Hippocampal formation (tissue), 2 donors: ENCODE results near the gene LCOR.

Experiments used
- DNase-seq, 2 donors: peaks; one replicate each; lab custom pipeline; 2025; lab: John Stamatoyannopoulos, UW

The LCOR gene

GRCh38 chr10:96987141-96987841 lies 155.2 kb downstream of the LCOR start:
- no peak for DNase-seq

DNA sequence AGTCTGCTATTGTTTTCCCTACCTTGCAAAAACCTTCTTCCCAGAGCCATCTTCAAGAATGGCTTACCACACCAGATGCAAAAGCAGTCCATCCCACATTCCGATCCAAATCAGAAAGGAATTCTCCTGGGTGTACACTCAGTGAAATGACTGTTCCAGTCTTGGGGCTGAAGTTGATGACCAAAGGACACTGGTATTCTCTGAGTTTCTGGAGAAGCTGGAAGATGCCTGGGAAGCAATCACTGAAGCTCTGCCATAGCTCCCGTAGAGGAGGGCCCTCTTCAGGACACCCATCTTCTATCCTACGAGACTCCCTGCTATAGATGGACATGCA lies 155.7 kb downstream of the LCOR start:
- DNase-seq, result no peak

DNA sequence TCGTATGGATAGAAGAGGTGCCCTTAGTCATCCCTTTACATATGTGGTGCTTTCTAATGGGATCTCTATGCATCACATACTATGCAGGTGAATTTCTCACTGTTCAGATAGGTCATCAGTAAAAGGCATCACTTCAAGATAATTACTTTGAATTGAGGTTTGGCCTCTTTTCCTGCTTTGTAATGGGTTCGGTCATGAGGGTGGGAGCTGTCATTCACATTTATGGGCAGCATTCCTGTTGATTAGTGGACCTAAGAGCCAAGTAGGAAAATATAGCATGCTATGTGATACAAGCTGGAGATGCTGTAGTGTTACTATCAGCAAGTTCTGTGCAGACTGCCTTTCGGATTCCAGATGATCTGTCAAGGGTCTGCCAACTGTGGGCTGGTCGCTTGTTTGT lies 156.3 kb downstream of the LCOR start:
- no peak for DNase-seq

GRCh38 chr10:96991313-96991841 lies 159.3 kb downstream of the LCOR start:
- no peak for DNase-seq

DNA sequence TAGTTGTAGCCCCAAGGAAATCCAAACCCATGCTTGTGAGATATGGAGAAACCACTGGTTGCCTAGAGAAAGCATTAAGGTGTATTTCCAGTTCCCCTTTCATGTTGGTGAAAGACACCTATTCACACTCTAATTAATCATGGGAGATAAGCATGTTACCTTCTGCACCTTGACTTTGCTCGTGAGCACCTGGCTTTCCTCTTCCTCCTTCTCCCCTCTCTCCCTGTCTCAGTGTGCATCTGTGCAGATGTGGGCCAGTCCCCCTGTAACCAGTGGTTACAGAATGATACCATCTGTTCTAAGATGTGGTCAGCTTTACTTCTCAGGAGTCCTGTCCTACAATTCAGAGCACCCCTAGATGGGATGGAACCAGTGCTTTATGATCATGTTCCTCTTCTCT lies 160.6 kb downstream of the LCOR start:
- DNase-seq, result no peak

GRCh38 chr10:96995851-96996250 lies 163.8 kb downstream of the LCOR start:
- no peak for DNase-seq

GRCh38 chr10:96996275-96996965 lies 164.3 kb downstream of the LCOR start:
- DNase-seq, result no peak

- DNase-seq, result no peak
Measured at GRCh38 chr10:96998329-96998888, 166.3 kb downstream of the LCOR start.

DNA sequence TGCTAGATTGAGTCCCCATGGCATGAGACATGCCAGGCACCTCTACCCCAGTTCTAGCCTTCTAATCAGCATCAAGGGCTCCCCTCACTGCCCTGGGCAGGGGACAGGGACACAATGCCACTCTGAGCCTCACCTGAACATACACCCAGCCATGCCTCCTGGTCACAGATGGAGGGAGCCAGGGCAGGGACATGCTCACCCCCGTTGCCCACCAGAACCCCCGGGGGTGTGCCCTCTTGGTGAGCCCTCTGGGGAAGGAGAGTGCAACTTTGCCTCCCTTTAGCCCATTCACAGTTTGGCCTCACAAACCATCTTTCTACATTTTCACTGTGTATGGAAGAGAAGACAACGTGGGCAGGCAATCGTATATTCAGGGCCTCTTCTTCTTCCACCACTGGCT lies 167.2 kb downstream of the LCOR start:
- DNase-seq, result no peak

- DNase-seq, result no peak
Measured at GRCh38 chr10:96999987-97000386, 167.9 kb downstream of the LCOR start.

GRCh38 chr10:97000487-97001182 lies 168.5 kb downstream of the LCOR start:
- DNase-seq, result no peak

DNA sequence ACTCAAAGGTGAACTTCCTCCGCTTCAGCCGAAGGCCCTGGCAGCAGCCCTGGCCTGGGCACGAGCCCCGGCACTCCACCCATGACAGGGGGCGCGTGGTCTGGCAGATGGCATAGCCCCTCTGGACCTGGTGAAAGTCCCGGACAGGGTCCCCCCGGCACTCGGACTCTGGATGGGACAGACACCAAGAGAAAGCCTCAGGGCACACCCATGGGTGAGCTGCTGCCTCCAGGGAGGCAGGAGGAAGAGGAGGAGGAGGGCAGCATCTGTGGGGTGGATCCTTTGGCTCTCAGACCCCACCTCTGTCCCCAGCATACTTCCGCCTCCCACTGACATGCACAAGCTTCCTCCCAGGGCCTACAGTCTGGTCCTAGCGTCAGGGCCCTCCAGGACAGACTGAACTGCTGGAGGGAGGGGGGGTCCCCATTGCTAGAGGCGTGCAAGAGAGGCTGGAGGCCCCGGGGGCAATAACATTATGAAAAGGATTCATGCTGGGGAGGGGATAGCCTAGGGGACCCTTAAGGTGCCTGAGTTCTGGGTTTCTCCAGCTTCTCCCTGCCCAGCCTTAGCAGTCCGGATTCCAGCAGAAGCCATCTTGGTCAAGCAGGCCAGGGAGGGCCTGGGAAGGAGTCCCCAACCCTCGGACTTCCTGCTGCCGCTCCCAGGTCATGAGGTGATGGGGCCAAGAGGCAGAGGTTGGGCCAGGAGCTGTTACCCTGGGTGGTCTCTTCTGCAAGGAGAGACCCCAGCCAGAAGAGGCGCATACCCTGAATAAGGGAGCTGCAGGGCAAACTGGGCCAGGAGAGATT lies 169.3 kb downstream of the LCOR start:
- no peak for DNase-seq

DNA sequence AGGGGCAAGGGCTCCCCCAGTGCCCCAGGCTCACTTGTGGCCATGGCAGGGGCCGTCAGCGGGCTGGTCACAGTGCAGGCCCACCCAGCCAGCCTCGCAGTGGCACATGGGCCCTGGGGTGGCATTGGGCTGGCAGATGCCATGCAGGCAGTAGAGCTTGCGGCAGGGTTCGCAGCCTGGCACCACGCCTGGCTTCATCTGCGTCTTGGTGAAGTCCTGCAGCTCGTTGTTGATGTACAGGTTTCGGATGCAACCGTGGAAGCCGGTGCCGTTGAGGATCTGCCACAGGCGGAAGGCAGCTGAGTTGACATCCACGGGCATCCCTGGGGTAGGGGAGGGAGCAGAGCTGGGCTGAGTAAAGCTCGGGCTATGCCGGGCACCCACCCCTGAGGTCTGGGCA lies 170.6 kb downstream of the LCOR start:
- DNase-seq, result no peak

GRCh38 chr10:97003151-97003803 lies 171.2 kb downstream of the LCOR start:
- DNase-seq, result no peak

- DNase-seq, result no peak
Measured at GRCh38 chr10:97003804-97004201, 171.7 kb downstream of the LCOR start.

- no peak for DNase-seq
Measured at GRCh38 chr10:97004591-97004990, 172.5 kb downstream of the LCOR start.

GRCh38 chr10:97005349-97005748 lies 173.3 kb downstream of the LCOR start:
- no peak for DNase-seq

- no peak for DNase-seq
Measured at GRCh38 chr10:97006364-97006763, 174.3 kb downstream of the LCOR start.

DNA sequence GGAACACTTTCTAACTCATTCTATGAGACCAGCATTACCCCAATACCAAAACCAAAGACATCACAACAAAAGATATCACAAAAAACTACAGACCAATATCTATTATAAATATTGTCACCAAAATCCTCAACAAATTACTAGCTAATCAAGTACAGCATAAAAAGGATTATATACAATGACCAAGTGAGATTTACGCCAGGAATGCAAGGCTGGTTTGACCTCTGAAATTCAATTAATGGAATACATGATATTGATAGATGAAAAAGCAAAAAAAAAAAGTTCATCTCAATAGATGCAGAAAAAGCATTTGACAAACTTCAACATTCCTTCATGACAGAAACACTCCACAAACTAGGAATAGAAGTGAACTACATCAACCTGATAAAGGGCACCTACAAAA lies 175.3 kb downstream of the LCOR start:
- no peak for DNase-seq

DNA sequence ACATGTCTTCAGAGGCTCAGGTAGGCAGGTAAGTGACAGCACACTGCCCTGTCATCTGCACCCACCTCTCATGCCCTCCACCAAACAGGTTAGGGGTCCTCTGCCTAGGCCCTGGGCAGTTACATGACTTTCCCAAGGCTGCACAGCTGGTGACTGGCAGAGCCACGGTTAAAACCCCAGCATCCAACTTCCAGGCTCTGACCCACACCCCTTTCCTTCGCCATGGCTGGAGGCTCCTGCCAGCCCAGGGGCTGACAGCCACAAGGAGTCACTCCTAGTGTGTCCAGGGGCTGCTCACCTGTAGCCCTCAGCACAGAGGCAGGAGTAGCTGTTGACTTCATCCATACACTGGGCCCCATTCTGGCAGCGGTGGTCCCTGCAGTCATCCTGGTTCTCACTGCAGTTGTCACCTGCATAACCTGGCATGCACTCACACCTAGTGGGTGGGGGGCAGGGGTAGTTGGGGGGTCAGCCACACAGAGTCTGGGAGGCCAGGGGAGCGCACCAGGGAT lies 178.7 kb downstream of the LCOR start:
- no peak for DNase-seq

- no peak for DNase-seq
Measured at GRCh38 chr10:97011397-97011796, 179.3 kb downstream of the LCOR start.
